Heart left ventricle (tissue), 16 donors: ENCODE results near the gene COL4A6. TPM values are rescaled to one million over a fixed set of nuclear protein-coding genes. Genes with fewer than 3 reads are reported as not detected.

Experiments
- ATAC-seq, 4 donors: fragments of 200-7000 bp; cut with Tn5 transposase; one replicate each; pipeline ENCODE4 v1.9.1; 2020 to 2022; ENCODE audit warnings: moderate library complexity in 4 of 4, mild to moderate bottlenecking in 3 of 4, moderate number of reproducible peaks in 1 of 4
- DNase-seq, 5 donors: peaks; one replicate each; pipeline ENCODE4 v3.0.0-alpha.2; 2020
- H3K27ac ChIP-seq, 12 donors: fragments of 200-600 bp; sonication (generic) in 4 of 12; one replicate each; pipeline versions ENCODE4 v1.5.0 to v1.8.0; 2016 to 2022; ENCODE audit warnings: mild to moderate bottlenecking in 2 of 12
- H3K27me3 ChIP-seq, 9 donors: fragments of 200-600 bp; sonication (generic) in 2 of 9; one replicate each; pipeline versions ENCODE4 v1.5.1 to v1.8.0; 2016 to 2022; ENCODE audit warnings: mild to moderate bottlenecking in 3 of 9
- H3K36me3 ChIP-seq, 9 donors: fragments of 200-600 bp; sonication (generic) in 2 of 9; one replicate each; pipeline versions ENCODE4 v1.5.0 to v1.8.0; 2018 to 2022; ENCODE audit warnings: mild to moderate bottlenecking in 2 of 9
- H3K4me1 ChIP-seq, 12 donors: fragments of 200-600 bp; sonication (generic) in 4 of 12; one replicate each; pipeline versions ENCODE4 v1.5.0 to v1.8.0; 2016 to 2022; ENCODE audit warnings: mild to moderate bottlenecking in 3 of 12
- H3K4me3 ChIP-seq, 12 donors: fragments of 200-600 bp; sonication (generic) in 4 of 12; one replicate each; pipeline versions ENCODE4 v1.5.0 to v1.8.0; 2017 to 2022; ENCODE audit warnings: mild to moderate bottlenecking in 9 of 12, moderate library complexity in 4 of 12
- H3K9me3 ChIP-seq, 12 donors: fragments of 200-600 bp; sonication (generic) in 4 of 12; one replicate each; pipeline versions ENCODE4 v1.5.0 to v1.8.0; 2016 to 2022; ENCODE audit warnings: mild to moderate bottlenecking in 1 of 12
- CTCF ChIP-seq, 12 donors: fragments of 200-600 bp; sonication (generic) in 4 of 12; IDR thresholded peaks; one replicate each; pipeline versions ENCODE4 v1.5.0 to v1.8.0; 2018 to 2022; ENCODE audit warnings: antibody characterized with exemption in 12 of 12, mild to moderate bottlenecking in 5 of 12
- POLR2A ChIP-seq, 2 donors: fragments of 450-650 bp; IDR thresholded peaks; one replicate each; pipeline ENCODE4 v1.6.1; 2017; ENCODE audit warnings: antibody characterized with exemption in 2 of 2, mild to moderate bottlenecking in 2 of 2, moderate library complexity in 2 of 2
- WGBS, 4 donors: extraction: QIAGEN DNeasy Blood & Tissue Kit in 2 of 4; methylation state at CpG; one replicate each; pipeline versions ENCODE4 v1.1.5 to v1.1.7; 2013 to 2018; 5-methylcytosine and 5-hydroxymethylcytosine counted together
- intact Hi-C, 10 donors: fragments of 100-400 bp; cut with DNase I; formaldehyde crosslinking; loops; one replicate each; pipeline versions ENCODE4 v1.11.1 to v1.14.2; 2022
- polyA plus RNA-seq, 2 donors: library from polyadenylated mRNA; stranded (reverse); fragments of 200-250 nt; gene quantifications; one replicate each; pipeline ENCODE4 v1.2.3, GENCODE V29; 2013
- total RNA-seq, 9 donors: library from RNA; depleted of rRNA in 2 of 9; stranded (reverse); fragments of >200 nt in 2 of 9; fragmentation: NEBNext Ultra II Directional in 3 of 9; extraction: Animal tissue kit (Norgen Biotek cat#: 25700) in 3 of 9; gene quantifications; one replicate each; pipeline versions ENCODE4 v1.1.0 to v1.2.4, GENCODE V29; 2016 to 2023
- donor health status: ischemic (EF 13 %, LVEDD 7.1; RV severe dilation, severe dysfunction).
- donor health status: healthy with polysubstance abuse.
- donor health status: DM: no; HTN: yes; CAD: no.
- donor health status: DM: no; HTN: no; CAD: no.
- donor health status: ischemic (EF 25% LVEDD 6.9; RV normal size, moderate dysfunction).
- donor health status: ischemic (EF 25% LVEDD 5.7; RV mildly dilated, moderate dysfunction).
- donor health status: healthy.
- donor health status: DM: yes; HTN: yes; CAD: no.
- donor health status: ischemic (EF 35%, LVEDD 5.7; RV mildly dilated, moderate dysfunction).
- donor health status: nonischemic (EF 11% LVEDD 7.7; RV severe dilation, severe dysfunction).
- donor health status: DM: yes; HTN: yes; CAD: no.
- donor health status: PGD.
- donor health status: ischemic (EF 29% LVEDD 5.4; RV normal size, mild dysfunction).
- donor health status: nonischemic (EF 23%, LVEDD 6.1; RV moderate dilation, normal function).

COL4A6 gene
- total and polyA plus RNA-seq, 11 donors: 2.9 to 14.0 (median 7.2) TPM

DNA sequence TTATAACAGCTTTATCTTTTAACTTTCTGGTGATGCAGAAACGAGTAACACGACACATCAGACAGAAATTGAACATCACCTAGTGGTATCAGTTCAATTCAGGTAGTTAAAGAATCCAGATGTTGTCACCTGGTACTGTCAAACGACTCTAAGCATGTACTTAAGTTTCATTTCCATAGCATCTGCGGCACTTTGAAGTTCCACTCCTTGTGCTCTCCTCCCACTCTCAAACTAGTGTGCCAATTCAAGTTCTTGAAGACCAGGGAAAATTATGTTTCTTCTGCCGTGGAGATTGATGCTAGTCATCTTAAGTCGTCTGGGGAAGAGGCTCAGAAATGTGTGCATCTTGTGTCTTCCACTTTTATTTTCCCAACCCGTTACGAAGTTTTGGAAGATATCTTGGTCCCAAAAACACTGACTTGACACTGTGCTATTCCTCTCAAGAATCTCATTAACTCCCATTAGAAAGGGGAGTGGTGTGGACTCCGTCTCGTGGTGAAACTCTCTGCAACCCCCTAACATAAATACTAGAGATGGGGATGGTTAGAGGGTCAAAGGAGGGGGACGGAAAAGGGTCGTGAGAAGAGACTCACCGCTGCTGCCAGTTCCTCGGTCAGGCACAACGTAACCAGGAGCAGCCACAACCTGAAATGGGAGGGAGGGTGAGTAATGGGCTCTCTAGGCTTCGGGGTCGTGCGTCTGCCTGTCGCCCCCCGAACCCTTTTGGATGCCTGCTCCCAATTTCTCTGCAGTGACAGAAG is 693 bp downstream of the COL4A6 start:
- ATAC-seq: peak in 1 of 4 donors; percentile 4
- intact Hi-C loops: loop anchor here in 1 of 10 donors (5.0 kb wide), 1 partner anchor 45 kb away; no protein-coding TSS in a partner anchor
- DNase-seq: no peak
- peaks cover 0 to 60% (median 0%) of the 10 kb centered on the region in 9 donors for H3K27me3 ChIP-seq
- WGBS, 4 donors: 22 to 33% (median 25%) methylated on average over 20 of the region's 20 CpGs
- TF ChIP-seq CTCF (IDR thresholded peaks at IDR 0.05) (no peak), POLR2A (IDR thresholded peaks at IDR 0.05) (no peak)
- peak overlapping the region in 1 of 12 donors; percentile 13 for H3K27ac ChIP-seq
- H3K4me3 ChIP-seq: peak overlapping the region in 9 of 12 donors; percentile 5 to 68 (median 58)
- H3K36me3 ChIP-seq: no peaks in the 10 kb centered on the region
- H3K4me1 ChIP-seq: no peaks in the 10 kb centered on the region
- no peaks in the 10 kb centered on the region for H3K9me3 ChIP-seq

GRCh38 chrX:108435261-108435660 is 3.0 kb downstream of the COL4A6 start:
- Histone ChIP-seq H3K4me3 (no peak overlapping the region), H3K27ac (no peak overlapping the region), H3K27me3 (peaks cover 0 to 52% (median 0%) of the 10 kb centered on the region in 9 donors), H3K36me3 (no peaks in the 10 kb centered on the region), H3K4me1 (no peaks in the 10 kb centered on the region), H3K9me3 (no peaks in the 10 kb centered on the region)
- WGBS, 4 donors: 68 to 83% (median 77%) methylated on average over 5 of the region's 5 CpGs
- intact Hi-C loops: loop anchor here in 1 of 10 donors (5.0 kb wide), 1 partner anchor 43 kb away; no protein-coding TSS in a partner anchor
- DNase-seq (no peak), ATAC-seq (no peak)
- no peak for TF ChIP-seq CTCF (IDR thresholded peaks at IDR 0.05)
- TF ChIP-seq POLR2A (IDR thresholded peaks at IDR 0.05): no peak

- WGBS, 4 donors: 46 to 77% (median 58%) methylated on average over 1 of the region's 1 CpG
- intact Hi-C loops: no loop called here
Observed at GRCh38 chrX:108426262-108426661, 12.0 kb downstream of the COL4A6 start.

More at GRCh38 chrX:108426262-108426661, 12.0 kb downstream of the COL4A6 start:
- ATAC-seq (no peak), DNase-seq (no peak)
- no peaks in the 10 kb centered on the region for H3K36me3 ChIP-seq
- H3K4me1 ChIP-seq: no peaks in the 10 kb centered on the region
- no peak overlapping the region for H3K27ac ChIP-seq
- peaks cover 0 to 12% (median 0%) of the 10 kb centered on the region in 9 donors for H3K27me3 ChIP-seq
- no peaks in the 10 kb centered on the region for H3K9me3 ChIP-seq
- TF ChIP-seq POLR2A (IDR thresholded peaks at IDR 0.05) (no peak), CTCF (IDR thresholded peaks at IDR 0.05) (no peak)
- no peak overlapping the region for H3K4me3 ChIP-seq
